IMR-90 (cell line): ENCODE results near the gene ORM1. TPM values are rescaled to one million over a fixed set of nuclear protein-coding genes. Genes with fewer than 3 reads are reported as not detected.

Experiments
- ATAC-seq: fragments of 200-7000 bp; cut with Tn5 transposase; 2 replicates; pipeline ENCODE4 v1.9.1; 2020; ENCODE audit warnings: low read depth, mild to moderate bottlenecking, moderate library complexity
- BruUV-seq: library from RNA; stranded (reverse); fragments of 400-500 nt; replicated peaks from 2 replicates; lab custom pipeline; 2021; lab: Mats Ljungman, UMichigan
- CTCF ChIA-PET: fragments of 300-600 bp; formaldehyde crosslinking; extraction: SDS; loops from one replicate; lab custom pipeline; 2021; ENCODE audit warnings: antibody characterized with exemption; lab: Yijun Ruan, JAX
- POLR2A ChIA-PET: fragments of 300-600 bp; sonication (Branson Sonifier 250); formaldehyde crosslinking; loops from one replicate; lab custom pipeline; 2022; ENCODE audit warnings: antibody characterized with exemption; ENCODE audit not compliant: unreplicated experiment; lab: Charles Lee
- DNase-seq: peaks from one replicate; pipeline ENCODE4 v3.0.0; 2013
- H2AFZ ChIP-seq: replicated peaks from 2 replicates; pipeline ENCODE3; 2013; ENCODE audit warnings: low read length, mild to moderate bottlenecking; ENCODE audit not compliant: poor library complexity
- H2AK5ac ChIP-seq: 2 replicates; pipeline ENCODE4 v1.6.1; 2013; ENCODE audit warnings: low read depth, low read length, inconsistent platforms
- H2AK9ac ChIP-seq: replicated peaks from 2 replicates; pipeline ENCODE3; 2013; ENCODE audit warnings: mild to moderate bottlenecking, low read depth, low read length, moderate library complexity; ENCODE audit not compliant: poor library complexity
- H2BK120ac ChIP-seq: 2 replicates; pipeline ENCODE4 v1.6.1; 2013; ENCODE audit warnings: low read depth, low read length, inconsistent platforms
- H2BK15ac ChIP-seq: 3 replicates; pipeline ENCODE4 v1.6.1; 2013; ENCODE audit warnings: low read depth, low read length, inconsistent platforms
- H2BK20ac ChIP-seq: 2 replicates; pipeline ENCODE4 v1.6.1; 2013; ENCODE audit warnings: low read depth, mild to moderate bottlenecking, inconsistent platforms, low read length, moderate library complexity
- H2BK5ac ChIP-seq: 2 replicates; pipeline ENCODE4 v1.6.1; 2013; ENCODE audit warnings: mild to moderate bottlenecking, low read depth, low read length, inconsistent platforms; ENCODE audit not compliant: poor library complexity, severe bottlenecking
- H3K14ac ChIP-seq: replicated peaks from 2 replicates; pipeline ENCODE4 v1.6.1; 2013; ENCODE audit warnings: low read depth, low read length, inconsistent platforms
- H3K18ac ChIP-seq: 2 replicates; pipeline ENCODE4 v1.6.1; 2013; ENCODE audit warnings: low read depth, low read length, control low read depth
- H3K23ac ChIP-seq: 2 replicates; pipeline ENCODE4 v1.6.1; 2013; ENCODE audit warnings: low read depth, low read length, inconsistent platforms
- H3K27ac ChIP-seq: 2 replicates; pipeline ENCODE4 v1.5.1; 2013; ENCODE audit warnings: mild to moderate bottlenecking, control low read depth, low read length; ENCODE audit not compliant: insufficient read depth
- H3K27me3 ChIP-seq: 2 replicates; pipeline ENCODE4 v1.6.1; 2013; ENCODE audit warnings: low read length; ENCODE audit not compliant: control insufficient read depth, insufficient read depth
- H3K36me3 ChIP-seq: 2 replicates; pipeline ENCODE4 v1.6.1; 2013; ENCODE audit warnings: low read length, mixed read lengths; ENCODE audit not compliant: control insufficient read depth, insufficient read depth
- H3K4ac ChIP-seq: 2 replicates; pipeline ENCODE4 v1.6.1; 2013; ENCODE audit warnings: low read depth, low read length, inconsistent platforms
- H3K4me1 ChIP-seq: 2 replicates; pipeline ENCODE4 v1.6.1; 2013; ENCODE audit warnings: low read length, mixed read lengths; ENCODE audit not compliant: control insufficient read depth, insufficient read depth
- H3K4me2 ChIP-seq: 2 replicates; pipeline ENCODE4 v1.6.1; 2013; ENCODE audit warnings: low read depth, mild to moderate bottlenecking, control low read depth, low read length, moderate library complexity
- H3K4me3 ChIP-seq: 2 replicates; pipeline ENCODE4 v1.5.1; 2013; ENCODE audit warnings: low read depth, mild to moderate bottlenecking, control low read depth, low read length, moderate library complexity; ENCODE audit not compliant: insufficient read depth
- H3K56ac ChIP-seq: 2 replicates; pipeline ENCODE4 v1.6.1; 2013; ENCODE audit warnings: low read length, inconsistent platforms; ENCODE audit not compliant: insufficient read depth; ENCODE audit errors: extremely low read depth
- H3K79me1 ChIP-seq, 2 experiments: 2 replicates each; pipeline ENCODE4 v1.6.1; 2013; ENCODE audit warnings: low read length in 2 of 2, inconsistent platforms in 1 of 2, low read depth in 1 of 2
- H3K9ac ChIP-seq: 2 replicates; pipeline ENCODE4 v1.6.1; 2013; ENCODE audit warnings: low read depth, low read length, control low read depth
- H3K9me1 ChIP-seq: 2 replicates; pipeline ENCODE4 v1.6.1; 2013; ENCODE audit warnings: low read length, inconsistent platforms; ENCODE audit not compliant: insufficient read depth
- H3K9me3 ChIP-seq: 2 replicates; pipeline ENCODE4 v1.6.1; 2013; ENCODE audit warnings: low read length; ENCODE audit not compliant: control insufficient read depth, insufficient read depth
- H4K20me1 ChIP-seq: 2 replicates; pipeline ENCODE4 v1.6.1; 2013; ENCODE audit warnings: low read length, inconsistent platforms; ENCODE audit not compliant: insufficient read depth
- H4K5ac ChIP-seq: 2 replicates; pipeline ENCODE4 v1.6.1; 2013; ENCODE audit warnings: mild to moderate bottlenecking, low read depth, low read length, control low read depth
- H4K8ac ChIP-seq, 2 experiments: 2 replicates each; pipeline ENCODE4 v1.6.1; 2013; ENCODE audit warnings: low read depth in 2 of 2, low read length in 2 of 2, control low read depth in 1 of 2, inconsistent platforms in 1 of 2
- H4K91ac ChIP-seq: 2 replicates; pipeline ENCODE4 v1.6.1; 2013; ENCODE audit warnings: low read depth, low read length, inconsistent platforms; ENCODE audit not compliant: insufficient read depth
- BHLHE40 ChIP-seq: fragments of 150-350 bp; IDR thresholded peaks from 2 replicates; pipeline ENCODE4 v1.6.1; 2016; ENCODE audit warnings: mild to moderate bottlenecking, low read depth, low read length
- CEBPB ChIP-seq: IDR thresholded peaks from 2 replicates; pipeline ENCODE4 v1.6.1; 2012; ENCODE audit warnings: low read depth, low read length, improper control_type of control experiment
- CHD1 ChIP-seq: IDR thresholded peaks from 2 replicates; pipeline ENCODE4 v1.6.1; 2012; ENCODE audit warnings: low read depth, low read length, improper control_type of control experiment
- FOS ChIP-seq: fragments of 150-350 bp; IDR thresholded peaks from 2 replicates; pipeline ENCODE4 v1.6.1; 2016; ENCODE audit warnings: low read depth, low read length
- MAFK ChIP-seq: IDR thresholded peaks from 2 replicates; pipeline ENCODE4 v1.6.1; 2012; ENCODE audit warnings: low read depth, low read length, improper control_type of control experiment
- NFE2L2 ChIP-seq: fragments of 150-350 bp; IDR thresholded peaks from 2 replicates; pipeline ENCODE4 v1.6.1; 2016; ENCODE audit warnings: low read depth, mild to moderate bottlenecking, low read length
- POLR2A ChIP-seq: IDR thresholded peaks from 2 replicates; pipeline ENCODE4 v1.6.1; 2012; ENCODE audit warnings: mild to moderate bottlenecking, low read depth, low read length
- RAD21 ChIP-seq: IDR thresholded peaks from 2 replicates; pipeline ENCODE4 v1.6.1; 2012; ENCODE audit warnings: low read length, improper control_type of control experiment
- RFX5 ChIP-seq: IDR thresholded peaks from 2 replicates; pipeline ENCODE4 v1.8.0; 2012; ENCODE audit warnings: low read depth, mild to moderate bottlenecking, low read length, moderate library complexity
- SMC3 ChIP-seq: fragments of 150-350 bp; IDR thresholded peaks from 2 replicates; pipeline ENCODE4 v1.6.1; 2016; ENCODE audit warnings: low read depth, mild to moderate bottlenecking, antibody characterized with exemption, low read length, moderate library complexity
- WGBS, 2 experiments: methylation state at CpG; one replicate each; pipeline versions ENCODE4 v1.1.5 to v1.1.7; 2013; ENCODE audit warnings: missing lambda C conversion rate in 2 of 2; ENCODE audit not compliant: insufficient read length in 1 of 2; ENCODE audit errors: extremely low coverage in 2 of 2; 5-methylcytosine and 5-hydroxymethylcytosine counted together
- dilution Hi-C: fragments of 300-500 bp; cut with HindIII; formaldehyde crosslinking; loops from one replicate; pipeline ENCODE4 v1.14.3; 2018; ENCODE audit warnings: low sequenced_read_pairs; ENCODE audit not compliant: unreplicated experiment
- in situ Hi-C: fragments of 300-500 bp; cut with MboI; formaldehyde crosslinking; loops from 3 replicates; pipeline ENCODE4 v1.14.3; 2019; ENCODE audit warnings: low sequenced_read_pairs, inconsistent platforms, mixed read lengths
- intact Hi-C: fragments of 100-400 bp; cut with micrococcal nuclease; formaldehyde crosslinking; loops from 2 replicates; pipeline ENCODE4 v1.10.0; 2022
- polyA plus RNA-seq, 3 experiments: library from polyadenylated mRNA; depleted of rRNA; stranded (reverse); fragments of >200 nt; gene quantifications; 2 replicates each; pipeline ENCODE4 v1.2.3, GENCODE V29; 2012; ENCODE audit warnings: low replicate concordance in 1 of 3
- total RNA-seq: library from RNA; depleted of rRNA; stranded (reverse); fragments of >200 nt; gene quantifications from 2 replicates; pipeline ENCODE4 v1.2.3, GENCODE V29; 2012
- TF ChIP-seq, protein P1 (sequence below): fragments of 150-350 bp; IDR thresholded peaks from 2 replicates; pipeline ENCODE4 v1.6.1; 2016; ENCODE audit warnings: low read depth, mild to moderate bottlenecking, low read length, moderate library complexity, borderline replicate concordance
- TF ChIP-seq, protein P2 (sequence below): conservative IDR thresholded peaks from 2 replicates; pipeline ENCODE4 v1.5.1; 2012; ENCODE audit warnings: mild to moderate bottlenecking, low read depth, low read length, improper control_type of control experiment

The ORM1 gene
- total and polyA plus RNA-seq, 2 of the 4 experiments (the other 2 are of a cell fraction): 0.18 TPM; not detected in 1

- 0 out of 2 replicates have a peak, but pooled peaks have one; percentile 9 for TF ChIP-seq MAFK
- peak; percentile 32; the same call in 1 of the 2 replicates for TF ChIP-seq SMC3
- 0 out of 2 replicates have a peak, but pooled peaks have one; percentile 62 for TF ChIP-seq CHD1
- TF ChIP-seq FOS: 0 out of 2 replicates have a peak, but pooled peaks have one; percentile 18
Measured at GRCh38 chr9:114288193-114289091, 34.5 kb upstream of the ORM1 start (continued).

- Histone ChIP-seq H4K91ac (no peak overlapping the region), H3K18ac (no peak overlapping the region), H2BK5ac (no peak overlapping the region), H2BK15ac (no peak overlapping the region; the same call in 2 of the 3 replicates), H3K27ac (no peak overlapping the region), H3K27me3 (no peaks in the 10 kb centered on the region), H3K9ac (no peak overlapping the region), H4K8ac (no peak overlapping the region), H3K14ac (no peak overlapping the region), H2BK20ac (peak overlapping the region; percentile 56), H2AFZ (no peak overlapping the region), H2AK5ac (peak overlapping the region; percentile 34; the same call in 1 of the 2 replicates), H3K23ac (no peak overlapping the region), H3K4ac (peak overlapping the region; percentile 54), H3K4me3 (no peak overlapping the region), H2BK120ac (no peak overlapping the region; the same call in 1 of the 2 replicates), H3K9me3 (no peaks in the 10 kb centered on the region), H3K79me1 (peaks cover 0 to 18% of the 10 kb centered on the region in 2 experiments; a peak in 2 of 4 replicates), H2AK9ac (peak overlapping the region; percentile 43), H4K5ac (no peak overlapping the region), H3K4me2 (no peak overlapping the region), H4K20me1 (no peaks in the 10 kb centered on the region), H3K56ac (no peak overlapping the region), H3K4me1 (peaks cover 19% of the 10 kb centered on the region), H3K36me3 (peaks cover 11% of the 10 kb centered on the region), H3K9me1 (peaks cover 23% of the 10 kb centered on the region)
- POLR2A ChIA-PET: no interaction called here
- no TSS peak for BruUV-seq
- dilution Hi-C loops: no loop called here
- intact Hi-C loops: no loop called here
- DNase-seq: no peak
- ATAC-seq: no peak
- in situ Hi-C loops: loop anchor here (5.0 kb wide), 1 partner anchor 127 kb away; no protein-coding TSS in a partner anchor
- CTCF ChIA-PET: interaction anchor here (1.5 to 2.0 kb wide), 2 partner anchors 133 to 180 kb away, joined by 5 to 6 read pairs; partner anchors contain the start of gene COL27A1
- 93% methylated on average over 9 of the region's 13 CpGs; no CpG with 5 or more reads in 1 of the 2 experiments for WGBS, 2 experiments
- TF ChIP-seq, protein P1, sequence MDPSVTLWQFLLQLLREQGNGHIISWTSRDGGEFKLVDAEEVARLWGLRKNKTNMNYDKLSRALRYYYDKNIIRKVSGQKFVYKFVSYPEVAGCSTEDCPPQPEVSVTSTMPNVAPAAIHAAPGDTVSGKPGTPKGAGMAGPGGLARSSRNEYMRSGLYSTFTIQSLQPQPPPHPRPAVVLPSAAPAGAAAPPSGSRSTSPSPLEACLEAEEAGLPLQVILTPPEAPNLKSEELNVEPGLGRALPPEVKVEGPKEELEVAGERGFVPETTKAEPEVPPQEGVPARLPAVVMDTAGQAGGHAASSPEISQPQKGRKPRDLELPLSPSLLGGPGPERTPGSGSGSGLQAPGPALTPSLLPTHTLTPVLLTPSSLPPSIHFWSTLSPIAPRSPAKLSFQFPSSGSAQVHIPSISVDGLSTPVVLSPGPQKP: no peak
- TF ChIP-seq SMC3 (no peak), CEBPB (no peak), RFX5 (no peak), FOS (no peak), RAD21 (no peak), BHLHE40 (no peak), MAFK (no peak), CHD1 (no peak), NFE2L2 (no peak), POLR2A (no peak)
- TF ChIP-seq, protein P2, sequence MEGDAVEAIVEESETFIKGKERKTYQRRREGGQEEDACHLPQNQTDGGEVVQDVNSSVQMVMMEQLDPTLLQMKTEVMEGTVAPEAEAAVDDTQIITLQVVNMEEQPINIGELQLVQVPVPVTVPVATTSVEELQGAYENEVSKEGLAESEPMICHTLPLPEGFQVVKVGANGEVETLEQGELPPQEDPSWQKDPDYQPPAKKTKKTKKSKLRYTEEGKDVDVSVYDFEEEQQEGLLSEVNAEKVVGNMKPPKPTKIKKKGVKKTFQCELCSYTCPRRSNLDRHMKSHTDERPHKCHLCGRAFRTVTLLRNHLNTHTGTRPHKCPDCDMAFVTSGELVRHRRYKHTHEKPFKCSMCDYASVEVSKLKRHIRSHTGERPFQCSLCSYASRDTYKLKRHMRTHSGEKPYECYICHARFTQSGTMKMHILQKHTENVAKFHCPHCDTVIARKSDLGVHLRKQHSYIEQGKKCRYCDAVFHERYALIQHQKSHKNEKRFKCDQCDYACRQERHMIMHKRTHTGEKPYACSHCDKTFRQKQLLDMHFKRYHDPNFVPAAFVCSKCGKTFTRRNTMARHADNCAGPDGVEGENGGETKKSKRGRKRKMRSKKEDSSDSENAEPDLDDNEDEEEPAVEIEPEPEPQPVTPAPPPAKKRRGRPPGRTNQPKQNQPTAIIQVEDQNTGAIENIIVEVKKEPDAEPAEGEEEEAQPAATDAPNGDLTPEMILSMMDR: no peak
Measured at GRCh38 chr9:114289106-114289505, 33.8 kb upstream of the ORM1 start.
